Measurements from ENCODE around the gene GNB3.
"Not testable (repeated sequence)": the region's sequence is repeated elsewhere in the genome, so short reads cannot be mapped to it uniquely, and the experiment has no call there.

Gene GNB3

DNA sequence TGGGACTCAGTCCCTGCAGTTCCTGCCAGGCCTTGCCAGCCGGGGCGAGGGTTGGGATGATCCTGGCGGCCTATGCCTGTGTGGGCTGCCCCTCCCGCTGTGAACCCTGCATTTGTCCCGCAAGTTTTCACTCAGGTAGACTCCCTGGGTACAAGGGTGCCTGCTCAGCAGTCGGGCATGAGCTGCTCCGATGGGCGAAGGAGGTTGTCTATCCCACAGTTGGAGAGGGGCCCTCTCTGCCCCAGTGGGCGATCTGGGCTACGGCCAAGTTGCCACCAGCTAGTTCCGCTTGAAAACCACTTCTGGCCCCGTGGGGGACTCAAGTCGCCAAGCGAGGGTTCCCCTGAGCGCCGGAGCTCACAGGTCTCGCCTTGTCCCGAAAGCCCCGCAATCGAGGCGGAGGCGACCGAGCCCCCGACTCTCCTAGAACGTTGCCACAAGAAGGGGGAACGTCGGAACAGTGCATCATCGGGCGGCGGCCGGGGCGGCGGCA is 26.2 kb downstream of the GNB3 start:
- no peak for DNase-seq (ENCODE audit: low read depth)
- peak overlapping the region; percentile 94 for H3K4me3 ChIP-seq (ENCODE audit: low read length)
- TF ChIP-seq, protein P1, sequence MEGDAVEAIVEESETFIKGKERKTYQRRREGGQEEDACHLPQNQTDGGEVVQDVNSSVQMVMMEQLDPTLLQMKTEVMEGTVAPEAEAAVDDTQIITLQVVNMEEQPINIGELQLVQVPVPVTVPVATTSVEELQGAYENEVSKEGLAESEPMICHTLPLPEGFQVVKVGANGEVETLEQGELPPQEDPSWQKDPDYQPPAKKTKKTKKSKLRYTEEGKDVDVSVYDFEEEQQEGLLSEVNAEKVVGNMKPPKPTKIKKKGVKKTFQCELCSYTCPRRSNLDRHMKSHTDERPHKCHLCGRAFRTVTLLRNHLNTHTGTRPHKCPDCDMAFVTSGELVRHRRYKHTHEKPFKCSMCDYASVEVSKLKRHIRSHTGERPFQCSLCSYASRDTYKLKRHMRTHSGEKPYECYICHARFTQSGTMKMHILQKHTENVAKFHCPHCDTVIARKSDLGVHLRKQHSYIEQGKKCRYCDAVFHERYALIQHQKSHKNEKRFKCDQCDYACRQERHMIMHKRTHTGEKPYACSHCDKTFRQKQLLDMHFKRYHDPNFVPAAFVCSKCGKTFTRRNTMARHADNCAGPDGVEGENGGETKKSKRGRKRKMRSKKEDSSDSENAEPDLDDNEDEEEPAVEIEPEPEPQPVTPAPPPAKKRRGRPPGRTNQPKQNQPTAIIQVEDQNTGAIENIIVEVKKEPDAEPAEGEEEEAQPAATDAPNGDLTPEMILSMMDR (conservative IDR thresholded peaks at IDR 0.05; ENCODE audit: low read depth, low read length) = no peak

DNA sequence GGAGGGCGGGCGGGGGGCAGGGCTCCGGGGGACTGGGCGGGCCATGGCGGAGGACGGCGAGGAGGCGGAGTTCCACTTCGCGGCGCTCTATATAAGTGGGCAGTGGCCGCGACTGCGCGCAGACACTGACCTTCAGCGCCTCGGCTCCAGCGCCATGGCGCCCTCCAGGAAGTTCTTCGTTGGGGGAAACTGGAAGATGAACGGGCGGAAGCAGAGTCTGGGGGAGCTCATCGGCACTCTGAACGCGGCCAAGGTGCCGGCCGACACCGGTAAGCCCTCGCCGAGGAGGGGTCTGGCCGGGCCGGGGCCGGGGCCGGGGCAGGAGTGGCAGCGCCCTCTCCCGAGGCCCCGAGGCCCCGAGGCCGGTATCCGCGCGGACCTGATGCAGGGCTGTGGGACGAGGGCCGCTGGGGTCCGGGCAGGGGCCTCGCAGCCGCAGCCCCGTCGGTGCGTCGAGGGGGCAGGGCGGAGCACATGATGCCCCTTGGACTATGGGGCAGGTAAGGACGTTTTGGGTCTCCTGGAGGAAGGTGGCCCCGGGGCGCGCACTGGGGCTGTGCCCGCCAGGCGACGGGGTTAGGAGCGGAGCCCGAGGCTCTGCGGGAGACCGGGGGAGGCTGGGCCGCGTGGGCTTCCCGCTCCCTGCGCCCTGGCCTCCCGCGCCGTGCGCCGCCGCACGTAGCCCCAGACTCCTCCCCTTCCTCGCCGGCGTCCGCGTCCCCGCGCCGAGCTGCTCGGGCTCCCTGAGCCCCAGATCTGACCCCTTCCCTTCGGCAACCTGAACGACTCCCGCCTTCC is 26.9 kb downstream of the GNB3 start, which contains the start of gene TPI1:
TPI1 (plus strand) TSS at position 119 of the 798 bp plus-strand sequence; CDS start at position 155, 36 bp downstream.
- TF ChIP-seq, protein P1 (conservative IDR thresholded peaks at IDR 0.05; ENCODE audit: low read depth, low read length) = no peak
- H3K4me3 ChIP-seq (ENCODE audit: low read length) = peak within 1 kb of the TSS; percentile 94
- no peak for DNase-seq (ENCODE audit: low read depth)

DNA sequence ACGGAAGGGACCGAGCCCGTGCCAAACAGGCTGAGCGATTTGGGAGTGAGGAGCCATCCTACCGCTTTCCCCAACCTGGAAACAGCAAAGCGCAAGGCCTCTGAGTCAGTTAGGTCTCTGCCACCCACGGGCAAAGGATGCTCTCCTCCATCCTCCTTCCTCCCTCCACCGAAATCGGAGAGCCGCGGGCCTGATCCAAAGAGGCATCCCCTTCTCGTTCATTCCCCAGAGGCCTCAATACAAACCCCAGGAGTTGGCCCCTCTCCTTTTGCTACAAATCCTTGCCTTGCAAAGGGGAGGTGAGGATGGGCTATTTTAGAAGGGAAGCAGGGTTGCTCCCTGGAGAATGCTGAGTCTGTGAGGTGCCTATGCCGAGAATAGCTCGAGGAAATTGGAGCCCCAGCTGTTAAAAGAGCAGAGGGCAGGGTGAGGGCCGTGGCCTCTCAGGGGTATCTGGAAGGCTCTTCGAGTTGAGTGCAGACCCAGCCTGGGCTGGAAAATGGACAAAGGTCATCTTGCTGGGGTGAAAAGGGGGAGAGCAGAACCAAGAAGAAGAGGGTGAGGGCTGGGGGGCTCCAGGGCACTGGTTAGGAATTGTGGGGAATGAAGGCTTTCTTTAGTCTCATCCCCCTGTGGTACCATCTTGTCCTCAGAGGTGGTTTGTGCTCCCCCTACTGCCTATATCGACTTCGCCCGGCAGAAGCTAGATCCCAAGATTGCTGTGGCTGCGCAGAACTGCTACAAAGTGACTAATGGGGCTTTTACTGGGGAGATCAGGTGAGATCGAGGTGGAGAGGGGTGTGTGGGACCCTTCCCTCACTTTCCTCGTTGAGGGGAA is 27.7 kb downstream of the GNB3 start:
- TF ChIP-seq, protein P1 (conservative IDR thresholded peaks at IDR 0.05; ENCODE audit: low read depth, low read length) = peak; percentile 48
- peak overlapping the region; percentile 94 for H3K4me3 ChIP-seq (ENCODE audit: low read length)
- DNase-seq (ENCODE audit: low read depth) = no peak

DNA sequence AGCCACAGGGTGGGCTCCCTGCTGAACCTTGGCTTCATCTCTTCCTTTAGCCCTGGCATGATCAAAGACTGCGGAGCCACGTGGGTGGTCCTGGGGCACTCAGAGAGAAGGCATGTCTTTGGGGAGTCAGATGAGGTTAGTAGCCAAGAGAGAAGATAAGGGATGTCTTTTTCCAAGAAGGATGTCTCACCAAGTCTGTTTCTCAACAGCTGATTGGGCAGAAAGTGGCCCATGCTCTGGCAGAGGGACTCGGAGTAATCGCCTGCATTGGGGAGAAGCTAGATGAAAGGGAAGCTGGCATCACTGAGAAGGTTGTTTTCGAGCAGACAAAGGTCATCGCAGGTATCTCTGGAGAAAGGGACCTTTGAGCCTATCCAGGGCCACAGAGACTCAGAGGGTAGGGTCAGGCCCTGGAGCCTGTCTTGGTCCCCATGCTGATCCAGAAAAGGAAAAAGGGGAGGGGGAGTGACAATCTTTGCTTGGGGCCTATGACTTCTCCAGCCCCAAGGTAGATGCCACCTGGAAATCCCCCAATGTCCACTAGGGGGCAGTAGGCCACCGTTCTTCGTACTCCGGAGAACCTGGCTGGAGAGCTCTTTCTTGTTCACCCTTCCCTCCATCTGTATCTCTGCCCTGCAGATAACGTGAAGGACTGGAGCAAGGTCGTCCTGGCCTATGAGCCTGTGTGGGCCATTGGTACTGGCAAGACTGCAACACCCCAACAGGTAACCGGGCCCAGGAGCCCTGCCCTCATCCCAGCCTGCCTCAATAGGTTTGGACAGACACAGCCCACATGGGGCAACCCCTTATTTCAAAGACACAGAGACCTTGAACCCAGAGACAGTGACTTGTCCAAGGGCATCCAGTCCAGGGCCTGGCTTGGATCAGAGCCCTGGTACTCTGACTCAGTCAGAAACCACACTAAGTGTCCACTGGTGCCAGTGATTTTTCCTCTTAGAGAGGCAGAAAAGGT is 28.6 kb downstream of the GNB3 start:
- H3K4me3 ChIP-seq (ENCODE audit: low read length) = peak overlapping the region; percentile 94
- TF ChIP-seq, protein P1 (conservative IDR thresholded peaks at IDR 0.05; ENCODE audit: low read depth, low read length) = peak; percentile 93
- no peak for DNase-seq (ENCODE audit: low read depth)

DNA sequence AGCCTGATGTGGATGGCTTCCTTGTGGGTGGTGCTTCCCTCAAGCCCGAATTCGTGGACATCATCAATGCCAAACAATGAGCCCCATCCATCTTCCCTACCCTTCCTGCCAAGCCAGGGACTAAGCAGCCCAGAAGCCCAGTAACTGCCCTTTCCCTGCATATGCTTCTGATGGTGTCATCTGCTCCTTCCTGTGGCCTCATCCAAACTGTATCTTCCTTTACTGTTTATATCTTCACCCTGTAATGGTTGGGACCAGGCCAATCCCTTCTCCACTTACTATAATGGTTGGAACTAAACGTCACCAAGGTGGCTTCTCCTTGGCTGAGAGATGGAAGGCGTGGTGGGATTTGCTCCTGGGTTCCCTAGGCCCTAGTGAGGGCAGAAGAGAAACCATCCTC is 29.6 kb downstream of the GNB3 start:
- H3K4me3 ChIP-seq (ENCODE audit: low read length) = not testable (repeated sequence)

DNA sequence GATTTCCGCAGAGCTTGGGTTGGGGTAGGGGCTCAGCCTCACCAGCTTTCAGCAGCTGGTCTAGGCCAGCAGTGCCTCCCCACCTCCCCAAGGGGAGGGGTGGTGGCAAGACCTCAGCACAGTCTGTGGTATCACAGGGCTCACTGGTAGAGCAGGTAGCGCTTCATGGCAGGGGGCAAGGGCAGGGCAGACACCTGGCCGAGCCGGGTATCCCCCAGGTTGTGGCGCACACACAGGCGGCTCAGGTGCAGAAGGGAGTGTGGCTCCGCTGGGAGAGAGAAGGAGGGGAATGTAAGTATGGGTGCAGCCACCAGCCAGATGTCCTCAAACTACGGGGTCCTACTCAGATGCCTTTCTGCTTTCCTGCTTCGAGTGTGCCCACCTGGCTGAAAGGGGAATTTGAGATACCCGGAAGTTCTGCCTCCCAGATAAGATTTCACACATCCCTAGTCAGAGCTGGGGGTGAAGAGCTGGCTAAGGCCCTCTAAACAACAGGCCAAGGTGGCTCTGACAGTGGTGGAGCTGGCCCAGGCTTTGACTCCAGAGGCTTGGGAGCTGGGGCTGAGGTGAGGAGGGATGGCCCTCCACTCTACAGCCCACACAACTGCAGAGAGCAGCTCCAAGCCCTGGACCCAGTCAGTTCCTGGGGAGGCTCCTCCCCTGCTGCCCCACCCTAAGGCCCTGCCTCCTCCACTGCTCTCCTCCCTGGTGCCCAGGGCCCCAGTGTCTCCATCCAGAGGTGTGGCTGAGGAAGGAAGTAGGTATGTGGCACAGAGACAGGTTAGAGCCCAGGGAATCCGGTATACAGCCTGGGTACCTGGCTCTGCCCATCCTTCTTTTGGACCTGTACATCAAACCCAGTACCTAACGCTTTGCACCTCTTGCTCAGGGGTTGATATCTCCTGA is 30.6 kb downstream of the GNB3 start:
- TF ChIP-seq, protein P1 (conservative IDR thresholded peaks at IDR 0.05; ENCODE audit: low read depth, low read length) = no peak
- H3K4me3 ChIP-seq (ENCODE audit: low read length) = peak overlapping the region; percentile 78
- no peak for DNase-seq (ENCODE audit: low read depth)

More for the DNA sequence above, 29.6 kb downstream of the GNB3 start:
- DNase-seq (ENCODE audit: low read depth) = not testable (repeated sequence)

Measured in retinal pigment epithelial cell (primary cell).